Osteocyte (in vitro differentiated cells): ENCODE measurements around the gene NAALADL2. TPM values are rescaled to one million over a fixed set of nuclear protein-coding genes. Genes with fewer than 3 reads are reported as not detected.

ENCODE experiments used
- DNase-seq: peaks from one replicate; pipeline ENCODE4 v3.0.0; 2021; ENCODE audit warnings: mixed read lengths; ENCODE audit not compliant: unreplicated experiment; ENCODE audit errors: extremely low spot score
- H3K27ac Mint-ChIP-seq: one replicate; pipeline ENCODE4 v1.8.0; 2021; ENCODE audit warnings: mild to moderate bottlenecking, mixed read lengths; ENCODE audit not compliant: unreplicated experiment
- H3K27me3 Mint-ChIP-seq: one replicate; pipeline ENCODE4 v1.8.0; 2021; ENCODE audit warnings: mixed read lengths; ENCODE audit not compliant: unreplicated experiment
- H3K36me3 Mint-ChIP-seq: one replicate; pipeline ENCODE4 v1.8.0; 2021; ENCODE audit warnings: mixed read lengths; ENCODE audit not compliant: unreplicated experiment
- H3K4me1 Mint-ChIP-seq: one replicate; pipeline ENCODE4 v1.8.0; 2021; ENCODE audit warnings: mixed read lengths; ENCODE audit not compliant: unreplicated experiment
- H3K4me3 Mint-ChIP-seq: one replicate; pipeline ENCODE4 v1.8.0; 2021; ENCODE audit warnings: mild to moderate bottlenecking, moderate library complexity, mixed read lengths; ENCODE audit not compliant: unreplicated experiment
- H3K9me3 Mint-ChIP-seq: one replicate; pipeline ENCODE4 v1.8.0; 2021; ENCODE audit warnings: mixed read lengths; ENCODE audit not compliant: unreplicated experiment
- CTCF ChIP-seq: fragments of 200-600 bp; sonication (generic); IDR thresholded peaks from 2 replicates; pipeline ENCODE4 v1.5.0; 2021; ENCODE audit warnings: antibody characterized with exemption, mild to moderate bottlenecking, moderate library complexity
- total RNA-seq: library from RNA; stranded (reverse); gene quantifications from 2 replicates; pipeline ENCODE4 v1.2.1, GENCODE V29; 2021

NAALADL2 gene
- total RNA-seq, 1 donor from 2014 or later, result 16.1 TPM

DNA sequence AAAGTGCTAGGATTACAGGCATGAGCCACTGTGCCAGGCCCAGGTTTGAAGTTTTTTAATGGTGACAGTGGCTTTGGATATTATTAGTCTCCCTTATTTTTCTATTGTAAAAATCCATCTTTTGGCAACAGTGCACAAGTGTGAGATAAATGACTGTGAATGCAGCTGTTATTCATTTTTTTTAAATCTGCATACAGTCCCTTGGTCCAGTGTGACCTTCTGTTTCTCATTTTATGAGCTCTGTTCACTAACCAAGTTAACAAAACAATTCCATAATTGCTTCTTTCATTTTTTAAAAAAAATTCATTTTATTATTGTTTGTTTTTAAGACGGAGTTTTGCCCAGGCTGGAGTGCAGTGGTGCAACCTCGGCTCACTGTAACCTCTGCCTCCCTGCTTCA is 381.8 kb downstream of the NAALADL2 start:
- Mint-ChIP-seq H3K4me3 (no peak overlapping the region), H3K4me1 (peaks cover 8% of the 10 kb centered on the region), H3K36me3 (no peaks in the 10 kb centered on the region), H3K9me3 (peaks cover 5% of the 10 kb centered on the region), H3K27ac (no peak overlapping the region), H3K27me3 (no peaks in the 10 kb centered on the region)
- DNase-seq, result no peak
- TF ChIP-seq CTCF, result no peak

GRCh38 chr3:175242243-175242642 is 383.1 kb downstream of the NAALADL2 start:
- Mint-ChIP-seq H3K4me3 (no peak overlapping the region), H3K36me3 (no peaks in the 10 kb centered on the region), H3K9me3 (peaks cover 5% of the 10 kb centered on the region), H3K4me1 (peaks cover 8% of the 10 kb centered on the region), H3K27ac (no peak overlapping the region), H3K27me3 (no peaks in the 10 kb centered on the region)
- TF ChIP-seq CTCF, result no peak
- no peak for DNase-seq

DNA sequence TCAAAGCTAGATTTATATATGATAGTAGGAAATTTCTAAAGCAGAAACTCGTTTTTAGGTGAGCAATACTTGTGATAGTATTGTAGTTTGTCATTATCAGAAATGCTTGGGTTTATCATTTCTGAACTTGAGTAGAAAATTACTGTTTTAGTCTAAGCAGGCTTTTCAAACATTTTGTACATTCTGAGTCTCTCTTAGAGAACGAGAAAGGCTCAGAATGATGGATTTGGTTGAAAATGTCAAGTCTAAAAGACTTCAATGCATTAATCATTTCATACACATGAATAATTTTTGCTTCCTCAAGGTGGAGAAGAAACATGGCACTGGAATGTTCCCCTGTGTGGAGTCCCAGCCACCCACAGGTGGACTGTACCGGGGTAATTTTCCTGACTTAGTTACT is 387.1 kb downstream of the NAALADL2 start:
- DNase-seq, result no peak
- TF ChIP-seq CTCF, result no peak
- peaks cover 1% of the 10 kb centered on the region for H3K4me1 Mint-ChIP-seq
- no peaks in the 10 kb centered on the region for H3K36me3 Mint-ChIP-seq
- peaks cover 5% of the 10 kb centered on the region for H3K9me3 Mint-ChIP-seq
- H3K4me3 Mint-ChIP-seq, result no peak overlapping the region
- H3K27me3 Mint-ChIP-seq, result no peaks in the 10 kb centered on the region
- H3K27ac Mint-ChIP-seq, result no peak overlapping the region

GRCh38 chr3:175246766-175247165 is 387.6 kb downstream of the NAALADL2 start:
- H3K4me3 Mint-ChIP-seq, result no peak overlapping the region
- no peak for DNase-seq
- H3K27ac Mint-ChIP-seq, result no peak overlapping the region
- peaks cover 5% of the 10 kb centered on the region for H3K9me3 Mint-ChIP-seq
- H3K4me1 Mint-ChIP-seq, result no peaks in the 10 kb centered on the region
- H3K27me3 Mint-ChIP-seq, result no peaks in the 10 kb centered on the region
- no peaks in the 10 kb centered on the region for H3K36me3 Mint-ChIP-seq
- no peak for TF ChIP-seq CTCF

- H3K27ac Mint-ChIP-seq, result no peak overlapping the region
- peaks cover 5% of the 10 kb centered on the region for H3K9me3 Mint-ChIP-seq
- no peak overlapping the region for H3K4me3 Mint-ChIP-seq
- no peaks in the 10 kb centered on the region for H3K36me3 Mint-ChIP-seq
- no peak for DNase-seq
- no peaks in the 10 kb centered on the region for H3K4me1 Mint-ChIP-seq
- no peak for TF ChIP-seq CTCF
- H3K27me3 Mint-ChIP-seq, result no peaks in the 10 kb centered on the region
These were observed 388.5 kb downstream of the NAALADL2 start for GRCh38 chr3:175247629-175248028.
